ENCODE data around the gene HEMGN. TPM values are rescaled to one million over a fixed set of nuclear protein-coding genes. Genes with fewer than 3 reads are reported as not detected.
A peak's percentile ranks its signal among the peaks of the same experiment; 100 is the strongest.

The HEMGN gene
- total RNA-seq, 2 experiments from 2014 or later = 1.2 to 1.4 TPM

GRCh38 chr9:97923529-97924108, 14.4 kb downstream of the HEMGN start:
- peaks cover 5% of the 10 kb centered on the region for H3K36me3 Mint-ChIP-seq (ENCODE audit: low read depth)
- H3K4me1 Mint-ChIP-seq (ENCODE audit: low read depth) = peaks cover 34% of the 10 kb centered on the region
- peak overlapping the region; percentile 95 for H3K27ac Mint-ChIP-seq
- peaks cover 2% of the 10 kb centered on the region for H3K27me3 Mint-ChIP-seq
- TF ChIP-seq CTCF (IDR thresholded peaks at IDR 0.05) = peak; percentile 99
- POLR2A ChIA-PET = interaction anchor here (0.9 to 6.3 kb wide), 10 partner anchors 12 to 332 kb away, joined by 3 to 121 read pairs (median 10); partner anchors contain the start of genes ANP32B, TBC1D2 and TRIM14
- DNase-seq = peak; percentile 93
- peak overlapping the region; percentile 82 for H3K4me3 Mint-ChIP-seq
- no peaks in the 10 kb centered on the region for H3K9me3 Mint-ChIP-seq
- intact Hi-C loops (cut with micrococcal nuclease) = loop anchor here (1.0 to 5.0 kb wide), 4 partner anchors 31 to 334 kb away; partner anchors contain the start of genes ANP32B and TBC1D2
- ATAC-seq = peak; percentile 34
- CTCF ChIA-PET = interaction anchor here (0.7 to 9.3 kb wide), 43 partner anchors 10 to 333 kb away, joined by 3 to 100 read pairs (median 8); partner anchors contain the start of genes ANP32B, HEMGN, TBC1D2 and XPA

DNA sequence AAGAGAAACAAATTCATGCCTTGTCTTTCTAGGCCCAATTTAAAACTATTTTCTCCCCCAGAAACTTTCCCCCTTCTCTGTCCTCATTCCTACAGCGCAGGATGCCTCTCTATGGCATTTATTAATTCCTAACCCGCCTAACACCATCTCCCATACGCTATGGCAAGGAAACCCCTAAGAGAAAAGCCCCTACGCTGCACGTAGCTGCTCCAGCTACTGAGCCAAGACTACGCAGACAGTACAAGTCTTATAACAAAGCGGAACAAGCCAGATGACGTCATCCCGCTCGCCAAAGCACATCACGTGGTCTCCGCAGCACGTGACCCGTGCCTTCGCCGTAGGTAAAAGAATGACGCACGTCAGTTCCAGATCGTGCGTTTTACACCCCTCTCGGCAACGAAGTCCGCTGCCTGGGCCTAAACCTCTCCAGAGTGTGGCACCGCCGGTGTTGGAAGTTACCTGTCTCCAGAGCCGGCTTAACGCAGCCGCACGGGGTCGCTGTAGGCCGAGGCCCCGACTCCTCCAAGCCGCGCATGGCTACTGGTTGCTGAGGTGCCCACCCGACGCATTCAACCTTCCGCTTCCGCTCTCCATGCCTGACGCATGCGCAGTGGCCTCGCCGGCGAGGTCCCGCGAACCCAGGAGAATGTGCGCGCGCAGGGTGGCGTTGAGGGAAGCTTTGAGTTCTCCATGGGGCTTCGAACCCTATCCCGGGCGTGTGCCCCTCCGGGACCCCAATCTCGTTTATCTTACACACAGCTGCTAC, 15.8 kb downstream of the HEMGN start, which contains the start of gene TRMO:
TSS of gene TRMO (minus strand) at position 542 of the 766 bp plus-strand sequence. CDS start at position 535, 7 bp downstream.
- peak; percentile 63 for TF ChIP-seq CTCF (IDR thresholded peaks at IDR 0.05)
- peaks cover 7% of the 10 kb centered on the region for H3K36me3 Mint-ChIP-seq (ENCODE audit: low read depth)

DNA sequence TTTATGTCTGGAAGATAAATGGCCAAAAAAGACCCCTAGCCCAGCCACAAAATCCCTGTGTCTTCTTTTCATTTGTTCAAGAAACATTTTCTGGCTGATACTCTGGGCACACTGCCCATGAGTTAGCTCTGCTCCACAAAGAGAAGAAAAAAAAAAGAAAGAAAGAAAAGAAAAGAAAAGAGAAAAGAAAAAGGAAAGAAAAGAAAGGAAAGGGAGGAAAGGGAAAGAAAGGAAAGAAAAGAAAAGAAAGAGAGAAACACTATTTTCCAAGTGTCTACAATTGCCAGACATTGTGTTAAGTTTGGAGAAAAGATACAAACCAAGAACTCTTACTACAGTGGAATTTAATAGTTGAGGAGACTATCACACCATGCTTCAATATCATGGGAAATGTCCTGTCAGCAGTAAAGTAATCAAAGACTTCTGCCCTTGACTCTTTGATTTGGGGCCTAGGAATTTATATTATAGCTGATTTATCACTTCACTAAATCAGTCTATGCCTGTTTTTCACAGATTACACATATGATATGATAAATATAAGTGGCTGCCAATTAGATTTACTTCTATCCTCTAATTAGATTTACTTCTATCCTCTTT, 18.7 kb downstream of the HEMGN start:
- peaks cover 22% of the 10 kb centered on the region for H3K36me3 Mint-ChIP-seq (ENCODE audit: low read depth)
- ChIA-PET POLR2A (interaction anchor here (1.2 to 6.3 kb wide), 3 partner anchors 11 to 337 kb away, joined by 3 to 121 read pairs (median 86); partner anchors contain the start of gene ANP32B), CTCF (interaction anchor here (0.8 to 9.3 kb wide), 6 partner anchors 8 to 154 kb away, joined by 3 to 100 read pairs (median 15); no protein-coding TSS in a partner anchor)
- no peaks in the 10 kb centered on the region for H3K9me3 Mint-ChIP-seq
- peaks cover 2% of the 10 kb centered on the region for H3K27me3 Mint-ChIP-seq
- H3K4me1 Mint-ChIP-seq (ENCODE audit: low read depth) = peaks cover 51% of the 10 kb centered on the region
- intact Hi-C loops (cut with micrococcal nuclease) = no loop called here
- ATAC-seq (no peak), DNase-seq (no peak)
- peak overlapping the region; percentile 82 for H3K4me3 Mint-ChIP-seq
- H3K27ac Mint-ChIP-seq = peak overlapping the region; percentile 95
- peak; percentile 49 for TF ChIP-seq CTCF (IDR thresholded peaks at IDR 0.05)

More for the DNA sequence above, 15.8 kb downstream of the HEMGN start, which contains the start of gene TRMO:
- CTCF ChIA-PET = interaction anchor here (0.9 to 9.3 kb wide), 35 partner anchors 8 to 334 kb away, joined by 3 to 100 read pairs (median 12); partner anchors contain the start of genes ANP32B, HEMGN, TBC1D2 and XPA
- intact Hi-C loops (cut with micrococcal nuclease) = loop anchor here (2.0 to 5.0 kb wide), 2 partner anchors 61 to 335 kb away; partner anchors contain the start of genes ANP32B and TBC1D2
- POLR2A ChIA-PET = interaction anchor here (0.6 to 6.3 kb wide), 27 partner anchors 13 to 334 kb away, joined by 3 to 121 read pairs (median 5); partner anchors contain the start of genes ANP32B, HEMGN, NANS and TBC1D2
- no peaks in the 10 kb centered on the region for H3K9me3 Mint-ChIP-seq
- H3K27ac Mint-ChIP-seq = peak within 1 kb of the TSS; percentile 95
- peak within 1 kb of the TSS; percentile 82 for H3K4me3 Mint-ChIP-seq
- ATAC-seq (peak; percentile 79), DNase-seq (peak; percentile 99)
- H3K27me3 Mint-ChIP-seq = peaks cover 2% of the 10 kb centered on the region
- H3K4me1 Mint-ChIP-seq (ENCODE audit: low read depth) = peaks cover 39% of the 10 kb centered on the region

- no peak for ATAC-seq
- Mint-ChIP-seq H3K9me3 (no peaks in the 10 kb centered on the region), H3K4me1 (ENCODE audit: low read depth) (peaks cover 45% of the 10 kb centered on the region), H3K36me3 (ENCODE audit: low read depth) (peaks cover 22% of the 10 kb centered on the region), H3K27me3 (peaks cover 2% of the 10 kb centered on the region), H3K27ac (peak overlapping the region; percentile 95), H3K4me3 (peak overlapping the region; percentile 82)
- no peak for TF ChIP-seq CTCF (IDR thresholded peaks at IDR 0.05)
- no peak for DNase-seq
- intact Hi-C loops (cut with micrococcal nuclease) = no loop called here
- ChIA-PET CTCF (interaction anchor here (9.3 kb wide), 1 partner anchor 18 kb away, joined by 100 read pairs; no protein-coding TSS in a partner anchor), POLR2A (interaction anchor here (0.6 to 6.3 kb wide), 5 partner anchors 9 to 1527 kb away, joined by 3 to 121 read pairs (median 3); partner anchors contain the start of gene ANP32B)
These were observed 19.4 kb downstream of the HEMGN start for GRCh38 chr9:97918611-97919010.
